Neural cell (in vitro differentiated cells): ENCODE data around the gene FHL2.

ENCODE experiments used
- CTCF ChIP-seq: fragments of 450-650 bp; IDR thresholded peaks from 2 replicates; pipeline ENCODE4 v1.5.1; 2014; ENCODE audit warnings: antibody characterized with exemption, mild to moderate bottlenecking, moderate library complexity; ENCODE audit not compliant: poor library complexity, severe bottlenecking
- EZH2 ChIP-seq: fragments of 200-600, 300-800 bp; shearing (Covaris generic), sonication (generic); IDR thresholded peaks from 2 replicates; pipeline ENCODE4 v1.6.1; 2014; ENCODE audit warnings: antibody characterized with exemption, low read length, borderline replicate concordance, mild to moderate bottlenecking; ENCODE audit not compliant: insufficient read depth, poor library complexity, severe bottlenecking

DNA sequence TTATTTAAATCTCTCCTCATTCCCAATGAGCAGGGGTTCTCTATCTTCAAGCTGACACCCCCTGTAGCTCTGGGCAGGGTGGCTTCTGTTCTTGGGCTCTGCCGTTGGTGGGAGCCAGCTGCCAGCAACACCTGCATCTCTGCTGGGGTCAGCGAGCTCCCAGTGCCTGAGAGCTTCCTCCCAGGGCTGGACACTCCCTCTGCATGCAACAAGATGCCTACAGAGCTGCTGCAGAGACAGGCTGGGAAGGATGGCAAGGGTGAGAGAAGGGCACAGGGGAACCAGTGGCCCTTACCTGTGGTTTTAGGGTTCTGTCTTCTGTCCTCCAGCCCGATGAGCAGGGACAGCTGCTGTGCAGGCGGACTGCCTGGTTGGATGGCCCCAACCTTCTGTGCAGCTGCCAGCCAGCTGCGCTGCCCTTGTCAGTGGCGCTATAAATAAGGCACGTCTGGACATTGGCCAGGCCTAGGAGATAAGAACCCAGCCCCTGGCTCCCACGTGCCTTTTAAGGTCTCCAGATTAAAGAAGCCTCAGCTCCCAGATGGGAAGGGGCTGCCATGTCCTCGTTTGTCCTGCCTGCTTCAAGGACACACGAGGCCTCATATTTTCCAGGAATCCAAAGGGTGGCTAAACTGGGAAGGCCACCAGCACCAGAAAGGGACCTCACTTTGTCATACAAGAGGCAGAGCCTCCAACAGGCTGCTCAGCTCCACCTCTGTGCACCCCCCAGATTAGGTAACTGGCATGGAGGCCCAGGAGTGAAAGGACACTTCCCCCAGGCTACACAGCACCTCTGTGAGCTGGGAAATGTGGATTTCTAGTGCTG is 39.5 kb upstream of the FHL2 start:
- TF ChIP-seq CTCF: no peak
- TF ChIP-seq EZH2: no peak
